Measurements from ENCODE around the gene RNF207.

Gene RNF207

DNA sequence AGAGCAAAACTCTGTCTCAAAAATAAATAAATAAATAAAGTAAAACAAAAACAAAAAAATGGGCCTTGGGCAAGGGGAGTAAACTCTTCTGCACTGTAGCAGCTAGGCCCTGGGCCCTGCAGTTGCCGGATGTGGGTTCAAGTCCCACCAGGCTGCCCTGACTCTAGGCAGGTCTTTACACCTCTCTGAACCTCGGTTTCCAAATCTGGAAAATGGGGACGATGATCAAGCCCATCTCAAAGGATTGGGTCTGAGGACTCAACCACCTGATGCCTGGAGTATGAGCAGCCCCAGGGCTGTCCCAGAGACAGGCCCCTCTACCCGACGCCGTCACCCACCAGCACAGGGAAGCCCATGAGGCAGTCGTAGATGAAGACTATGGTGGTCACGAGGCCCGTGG is 47.5 kb downstream of the RNF207 start:
- TF ChIP-seq POLR2AphosphoS5 (IDR thresholded peaks at IDR 0.05; ENCODE audit: low read depth, low read length) (no peak), POLR2A (IDR thresholded peaks at IDR 0.05; ENCODE audit: low read depth, low read length) (no peak), PAX5 (IDR thresholded peaks at IDR 0.05; ENCODE audit: insufficient read depth, low read length, severe bottlenecking) (no peak)
- FAIRE-seq = no peak
- DNase-seq (ENCODE audit: insufficient read length, low spot score) = no peak

DNA sequence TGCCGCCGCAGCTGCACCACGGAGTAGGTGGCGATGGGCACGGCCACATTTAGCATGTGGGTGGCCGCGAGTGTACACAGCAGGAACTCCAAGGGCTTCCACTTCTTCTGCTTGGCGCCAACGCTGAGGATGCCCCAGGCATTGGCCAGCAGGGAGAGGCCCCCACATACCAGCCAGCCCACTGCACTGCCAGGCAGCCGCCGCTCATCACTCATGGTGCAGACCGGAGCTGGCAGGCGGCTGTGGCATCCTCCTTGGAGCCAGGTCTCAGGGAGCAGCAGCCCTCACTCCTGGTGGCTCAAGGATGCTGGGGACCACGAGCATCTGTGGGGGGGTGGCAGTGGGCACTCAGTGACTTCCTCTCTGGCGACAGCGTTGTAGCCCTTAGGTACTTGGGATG is 48.8 kb downstream of the RNF207 start:
- TF ChIP-seq POLR2AphosphoS5 (IDR thresholded peaks at IDR 0.05; ENCODE audit: low read depth, low read length) (no peak), SPI1 (IDR thresholded peaks at IDR 0.05; ENCODE audit: low read depth, low read length) (no peak), PAX5 (IDR thresholded peaks at IDR 0.05; ENCODE audit: insufficient read depth, low read length, severe bottlenecking) (no peak), POU2F2 (IDR thresholded peaks at IDR 0.05; ENCODE audit: low read depth, low read length) (no peak), POLR2A (IDR thresholded peaks at IDR 0.05; ENCODE audit: low read depth, low read length) (no peak), TAF1 (IDR thresholded peaks at IDR 0.05; ENCODE audit: low read depth, low read length) (no peak)
- DNase-seq (ENCODE audit: insufficient read length, low spot score) (no peak), FAIRE-seq (no peak)

DNA sequence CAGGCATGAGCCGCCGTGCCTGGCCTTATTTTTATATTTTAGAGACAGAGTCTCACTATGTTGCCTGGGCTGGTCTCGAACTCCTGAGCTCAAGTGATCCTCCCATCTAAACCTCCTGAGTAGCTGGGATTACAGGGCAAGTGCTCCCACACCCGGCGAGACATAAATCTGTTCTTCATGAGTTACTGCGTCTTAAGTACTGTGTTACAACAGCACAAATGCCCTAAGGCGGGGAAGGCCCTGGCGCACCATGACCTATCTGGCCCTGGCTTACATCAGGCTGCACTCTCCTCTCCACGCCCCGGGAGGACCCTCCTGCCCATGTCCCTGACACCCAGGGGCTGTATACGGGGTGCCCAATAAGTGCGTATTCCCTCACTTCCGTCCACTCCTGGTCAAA is 50.7 kb downstream of the RNF207 start:
- FAIRE-seq (no peak), DNase-seq (ENCODE audit: insufficient read length, low spot score) (no peak)
- no peak for TF ChIP-seq SPI1 (IDR thresholded peaks at IDR 0.05; ENCODE audit: low read depth, low read length)
- TF ChIP-seq POLR2A (IDR thresholded peaks at IDR 0.05; ENCODE audit: low read depth, low read length) = no peak
- no peak for TF ChIP-seq TAF1 (IDR thresholded peaks at IDR 0.05; ENCODE audit: low read depth, low read length)
- no peak for TF ChIP-seq PAX5 (IDR thresholded peaks at IDR 0.05; ENCODE audit: insufficient read depth, low read length, severe bottlenecking)
- no peak for TF ChIP-seq POLR2AphosphoS5 (IDR thresholded peaks at IDR 0.05; ENCODE audit: low read depth, low read length)
- no peak for TF ChIP-seq POU2F2 (IDR thresholded peaks at IDR 0.05; ENCODE audit: low read depth, low read length)

DNA sequence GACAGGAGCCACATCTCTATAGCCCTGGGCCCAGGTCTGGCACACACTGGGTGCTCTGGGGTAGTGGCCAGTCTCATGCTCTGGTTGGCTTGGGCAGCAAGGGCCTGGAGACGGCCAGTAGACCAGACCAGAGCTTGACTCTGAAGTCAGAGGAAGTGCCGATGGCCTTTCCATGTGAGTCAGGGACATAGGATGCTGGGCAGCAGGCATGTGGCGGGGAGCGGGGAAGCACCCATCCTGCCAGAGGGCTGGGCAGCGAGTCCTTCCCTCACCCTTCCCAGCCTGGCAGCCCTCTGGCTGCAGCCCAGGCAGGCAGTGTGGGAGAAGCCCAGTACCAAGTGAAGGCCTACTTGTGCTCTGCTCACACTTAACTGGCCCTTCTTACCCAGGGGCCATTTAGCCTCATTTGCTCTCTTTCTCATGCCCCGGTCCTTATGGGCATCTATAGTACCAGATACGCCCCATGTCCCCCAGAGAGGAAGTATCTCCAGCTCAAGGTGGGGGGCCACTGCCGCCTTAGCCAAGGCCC is 51.7 kb downstream of the RNF207 start:
- FAIRE-seq = no peak
- no peak for TF ChIP-seq POLR2AphosphoS5 (IDR thresholded peaks at IDR 0.05; ENCODE audit: low read depth, low read length)
- TF ChIP-seq POU2F2 (IDR thresholded peaks at IDR 0.05; ENCODE audit: low read depth, low read length) = no peak
- no peak for TF ChIP-seq SPI1 (IDR thresholded peaks at IDR 0.05; ENCODE audit: low read depth, low read length)
- TF ChIP-seq POLR2A (IDR thresholded peaks at IDR 0.05; ENCODE audit: low read depth, low read length) = no peak
- TF ChIP-seq PAX5 (IDR thresholded peaks at IDR 0.05; ENCODE audit: insufficient read depth, low read length, severe bottlenecking) = no peak
- TF ChIP-seq TAF1 (IDR thresholded peaks at IDR 0.05; ENCODE audit: low read depth, low read length) = no peak
- DNase-seq (ENCODE audit: insufficient read length, low spot score) = no peak

DNA sequence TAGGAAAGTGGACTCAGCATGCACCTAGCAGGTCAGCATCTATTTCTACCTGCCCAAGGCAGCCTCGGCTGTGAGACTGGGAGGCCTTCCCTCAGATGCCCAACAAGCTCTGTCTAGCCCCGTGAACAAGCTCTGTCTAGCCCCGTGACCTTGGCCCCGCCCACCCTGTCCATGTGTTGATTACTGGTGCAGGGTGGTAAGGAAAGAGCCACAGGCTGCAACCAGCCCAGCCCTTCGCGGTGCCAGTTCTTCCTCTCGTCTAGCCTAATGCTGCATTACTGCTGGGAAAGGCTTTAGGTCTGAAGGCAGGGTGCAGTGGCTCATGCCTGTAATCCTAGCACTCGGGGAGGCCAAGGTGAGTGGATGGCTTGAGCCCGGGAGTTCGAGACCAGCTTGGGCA is 52.8 kb downstream of the RNF207 start:
- DNase-seq (ENCODE audit: insufficient read length, low spot score) = no peak
- FAIRE-seq = no peak
- TF ChIP-seq SPI1 (IDR thresholded peaks at IDR 0.05; ENCODE audit: low read depth, low read length) (no peak), POU2F2 (IDR thresholded peaks at IDR 0.05; ENCODE audit: low read depth, low read length) (no peak), POLR2A (IDR thresholded peaks at IDR 0.05; ENCODE audit: low read depth, low read length) (no peak), PAX5 (IDR thresholded peaks at IDR 0.05; ENCODE audit: insufficient read depth, low read length, severe bottlenecking) (no peak), POLR2AphosphoS5 (IDR thresholded peaks at IDR 0.05; ENCODE audit: low read depth, low read length) (no peak), TAF1 (IDR thresholded peaks at IDR 0.05; ENCODE audit: low read depth, low read length) (no peak)

DNA sequence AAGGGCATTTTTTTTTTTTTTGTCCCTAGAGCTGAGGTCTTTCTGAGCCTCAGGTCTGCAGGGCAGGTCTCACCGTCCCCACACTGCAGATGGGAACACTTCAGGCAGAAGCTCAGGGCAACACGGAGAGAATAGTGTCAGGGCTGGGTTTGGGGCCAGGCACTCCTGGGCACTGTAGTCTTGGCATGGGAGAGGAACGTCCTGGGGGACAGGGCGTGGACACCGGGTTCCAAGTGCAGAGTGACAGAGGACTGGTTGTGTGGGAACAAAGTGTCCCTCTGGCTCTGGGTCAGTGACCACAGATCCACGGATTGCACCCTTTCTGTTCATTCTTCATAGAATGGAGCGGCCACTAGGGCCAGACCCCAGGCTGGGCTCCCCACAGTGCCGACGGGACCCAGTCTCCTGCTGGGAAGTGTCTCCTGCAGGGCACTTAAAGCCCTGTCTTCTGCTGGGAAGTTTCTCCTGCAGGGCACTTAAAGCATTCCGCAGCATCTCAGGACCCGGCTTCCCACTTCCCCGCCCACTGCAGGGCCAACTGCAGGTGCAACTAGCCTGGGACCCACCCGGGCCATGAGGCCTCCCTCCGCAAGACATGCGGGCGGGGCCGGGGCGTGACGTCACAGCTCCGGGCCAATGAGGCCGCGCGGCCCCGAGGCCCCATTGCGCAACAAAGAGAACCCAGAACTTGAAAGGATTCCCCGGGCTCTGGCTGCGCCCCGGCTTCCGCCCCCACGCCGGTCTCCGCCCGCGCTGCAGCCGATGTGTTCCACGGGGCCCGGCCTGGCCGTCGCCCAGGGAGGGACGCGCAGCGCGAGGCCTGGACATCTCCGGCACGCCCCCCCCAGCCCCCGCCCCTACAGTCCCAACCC is 53.8 kb downstream of the RNF207 start:
- peak; percentile 54 for FAIRE-seq
- DNase-seq (ENCODE audit: insufficient read length, low spot score) = peak; percentile 88
- TF ChIP-seq PAX5 (IDR thresholded peaks at IDR 0.05; ENCODE audit: insufficient read depth, low read length, severe bottlenecking) (no peak), SPI1 (IDR thresholded peaks at IDR 0.05; ENCODE audit: low read depth, low read length) (no peak), POLR2AphosphoS5 (IDR thresholded peaks at IDR 0.05; ENCODE audit: low read depth, low read length) (no peak), TAF1 (IDR thresholded peaks at IDR 0.05; ENCODE audit: low read depth, low read length) (no peak), POU2F2 (IDR thresholded peaks at IDR 0.05; ENCODE audit: low read depth, low read length) (no peak)

DNA sequence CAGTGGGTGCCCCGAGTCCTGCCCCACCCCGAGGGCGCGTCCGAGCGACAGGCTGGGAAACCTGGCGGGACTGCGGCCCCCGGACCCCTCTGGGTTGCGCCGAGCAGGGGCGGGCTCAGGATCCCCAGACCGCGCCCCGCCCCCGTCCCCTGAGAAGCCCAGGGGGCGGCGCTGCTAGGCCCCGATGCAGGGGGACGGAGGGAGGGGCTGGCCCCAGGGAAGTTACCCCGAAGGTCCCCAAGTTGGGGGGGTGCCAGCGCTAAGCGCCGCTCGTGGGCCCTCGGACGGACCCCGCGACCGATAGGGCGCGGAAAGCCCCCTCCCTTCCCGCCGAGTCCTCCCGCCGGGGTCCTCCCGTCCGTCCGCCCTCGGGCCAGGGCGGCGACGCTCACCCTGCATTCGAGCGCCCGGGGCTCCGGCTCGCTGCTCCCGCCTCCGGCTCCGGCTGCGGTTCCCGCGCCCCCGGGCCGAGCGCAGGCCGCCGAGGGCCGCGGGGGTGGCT is 54.6 kb downstream of the RNF207 start:
- no peak for FAIRE-seq
- TF ChIP-seq POLR2AphosphoS5 (IDR thresholded peaks at IDR 0.05; ENCODE audit: low read depth, low read length) (no peak), POU2F2 (IDR thresholded peaks at IDR 0.05; ENCODE audit: low read depth, low read length) (no peak), PAX5 (IDR thresholded peaks at IDR 0.05; ENCODE audit: insufficient read depth, low read length, severe bottlenecking) (no peak), TAF1 (IDR thresholded peaks at IDR 0.05; ENCODE audit: low read depth, low read length) (no peak), POLR2A (IDR thresholded peaks at IDR 0.05; ENCODE audit: low read depth, low read length) (no peak), SPI1 (IDR thresholded peaks at IDR 0.05; ENCODE audit: low read depth, low read length) (no peak)
- DNase-seq (ENCODE audit: insufficient read length, low spot score) = no peak

DNA sequence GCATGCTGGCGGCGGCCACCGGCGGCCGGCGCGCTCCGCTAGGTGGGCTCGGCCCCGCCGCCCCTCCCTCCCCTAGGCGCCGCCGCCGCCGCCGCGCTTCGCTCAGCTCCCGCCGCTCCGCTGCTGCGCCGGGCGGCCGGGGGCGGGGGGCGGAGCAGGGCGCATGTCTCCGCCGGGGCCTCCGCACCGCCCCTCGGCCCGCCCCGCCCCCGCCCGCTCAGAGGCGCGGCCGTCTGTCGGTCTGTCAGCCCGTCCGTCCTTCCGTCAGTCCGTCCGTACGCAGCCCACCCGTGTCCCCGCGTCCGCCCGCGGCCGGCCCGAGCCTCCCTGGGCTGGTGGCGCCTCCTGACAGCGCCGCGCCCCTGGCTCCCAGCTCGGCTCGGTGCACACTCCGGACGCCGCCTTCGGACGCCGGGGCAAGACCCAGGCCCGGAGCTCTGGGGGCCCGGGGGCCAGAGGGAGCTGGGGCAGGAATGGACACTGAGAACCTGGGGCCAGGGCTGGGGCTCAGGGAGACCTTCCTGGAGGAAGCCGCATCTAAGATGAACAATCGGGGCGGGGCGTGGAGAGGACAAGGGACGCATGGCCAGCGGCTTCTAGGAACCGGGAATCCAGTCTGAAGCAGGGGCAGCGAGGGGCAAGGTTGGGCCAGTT is 55.2 kb downstream of the RNF207 start, which contains the start of gene GPR153:
Gene GPR153, minus strand, starts transcription at position 138 of the 654 bp plus-strand sequence. CDS start 6,193 bp downstream, outside the sequence.
- FAIRE-seq (peak; percentile 60), DNase-seq (ENCODE audit: insufficient read length, low spot score) (peak; percentile 88)
- TF ChIP-seq POU2F2 (IDR thresholded peaks at IDR 0.05; ENCODE audit: low read depth, low read length) = no peak
- TF ChIP-seq TAF1 (IDR thresholded peaks at IDR 0.05; ENCODE audit: low read depth, low read length) = no peak
- no peak for TF ChIP-seq POLR2A (IDR thresholded peaks at IDR 0.05; ENCODE audit: low read depth, low read length)
- TF ChIP-seq POLR2AphosphoS5 (IDR thresholded peaks at IDR 0.05; ENCODE audit: low read depth, low read length) = no peak
- TF ChIP-seq PAX5 (IDR thresholded peaks at IDR 0.05; ENCODE audit: insufficient read depth, low read length, severe bottlenecking) = no peak
- TF ChIP-seq SPI1 (IDR thresholded peaks at IDR 0.05; ENCODE audit: low read depth, low read length) = no peak

DNA sequence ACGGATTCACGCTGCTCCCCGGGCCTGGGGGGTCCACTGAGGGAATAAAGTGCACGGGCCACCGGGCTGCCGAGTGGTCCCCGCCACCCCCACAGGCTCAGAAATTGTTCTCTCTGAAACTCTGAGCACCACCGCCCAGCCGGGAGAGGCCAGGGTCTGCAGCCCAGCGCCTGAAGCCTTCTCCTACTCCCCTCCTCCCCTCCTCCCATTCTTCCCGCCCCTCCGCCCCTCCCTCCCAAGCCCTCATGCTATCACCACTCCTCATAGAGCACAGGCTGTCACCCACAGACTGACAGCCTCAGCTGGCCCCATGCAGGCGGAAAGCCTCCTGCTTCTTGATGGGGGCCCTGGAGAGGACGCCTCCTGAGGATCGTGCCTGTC is 55.7 kb downstream of the RNF207 start:
- DNase-seq (ENCODE audit: insufficient read length, low spot score) = no peak
- no peak for FAIRE-seq
- no peak for TF ChIP-seq POLR2AphosphoS5 (IDR thresholded peaks at IDR 0.05; ENCODE audit: low read depth, low read length)
- TF ChIP-seq SPI1 (IDR thresholded peaks at IDR 0.05; ENCODE audit: low read depth, low read length) = no peak
- no peak for TF ChIP-seq TAF1 (IDR thresholded peaks at IDR 0.05; ENCODE audit: low read depth, low read length)
- no peak for TF ChIP-seq PAX5 (IDR thresholded peaks at IDR 0.05; ENCODE audit: insufficient read depth, low read length, severe bottlenecking)
- TF ChIP-seq POLR2A (IDR thresholded peaks at IDR 0.05; ENCODE audit: low read depth, low read length) = no peak
- no peak for TF ChIP-seq POU2F2 (IDR thresholded peaks at IDR 0.05; ENCODE audit: low read depth, low read length)
